Tibial nerve (tissue), 4 donors: Measurements from ENCODE around the gene USP20.

ENCODE experiments used
- CTCF ChIP-seq, 5 experiments: fragments of 200-600 bp in 3 of 5; fragments of 450-650 bp in 2 of 5; sonication (generic) in 3 of 5; IDR thresholded peaks; one replicate each; pipeline ENCODE4 v1.5.1; 2016 to 2019; ENCODE audit warnings: antibody characterized with exemption in 5 of 5, mild to moderate bottlenecking in 3 of 5, moderate library complexity in 2 of 5
- EP300 ChIP-seq, 2 donors: sonication (generic); formaldehyde crosslinking; IDR thresholded peaks; one replicate each; pipeline ENCODE4 v1.6.1; 2017; ENCODE audit warnings: antibody characterized with exemption in 2 of 2, mild to moderate bottlenecking in 1 of 2
- POLR2A ChIP-seq, 2 donors: fragments of 450-650 bp; IDR thresholded peaks; one replicate each; pipeline ENCODE4 v1.6.1; 2017; ENCODE audit warnings: antibody characterized with exemption in 2 of 2, mild to moderate bottlenecking in 2 of 2, moderate library complexity in 2 of 2

- TF ChIP-seq POLR2A (IDR thresholded peaks at IDR 0.05) (no peak), CTCF (IDR thresholded peaks at IDR 0.05) (no peak), EP300 (IDR thresholded peaks at IDR 0.05) (no peak)
Observed at GRCh38 chr9:129811967-129812363, 23.3 kb upstream of the USP20 start.
